ENCODE measurements around the gene GPD1L.
A peak's percentile ranks its signal among the peaks of the same experiment; 100 is the strongest.
"Not testable (repeated sequence)": the region's sequence is repeated elsewhere in the genome, so short reads cannot be mapped to it uniquely, and the experiment has no call there.

The GPD1L gene

DNA sequence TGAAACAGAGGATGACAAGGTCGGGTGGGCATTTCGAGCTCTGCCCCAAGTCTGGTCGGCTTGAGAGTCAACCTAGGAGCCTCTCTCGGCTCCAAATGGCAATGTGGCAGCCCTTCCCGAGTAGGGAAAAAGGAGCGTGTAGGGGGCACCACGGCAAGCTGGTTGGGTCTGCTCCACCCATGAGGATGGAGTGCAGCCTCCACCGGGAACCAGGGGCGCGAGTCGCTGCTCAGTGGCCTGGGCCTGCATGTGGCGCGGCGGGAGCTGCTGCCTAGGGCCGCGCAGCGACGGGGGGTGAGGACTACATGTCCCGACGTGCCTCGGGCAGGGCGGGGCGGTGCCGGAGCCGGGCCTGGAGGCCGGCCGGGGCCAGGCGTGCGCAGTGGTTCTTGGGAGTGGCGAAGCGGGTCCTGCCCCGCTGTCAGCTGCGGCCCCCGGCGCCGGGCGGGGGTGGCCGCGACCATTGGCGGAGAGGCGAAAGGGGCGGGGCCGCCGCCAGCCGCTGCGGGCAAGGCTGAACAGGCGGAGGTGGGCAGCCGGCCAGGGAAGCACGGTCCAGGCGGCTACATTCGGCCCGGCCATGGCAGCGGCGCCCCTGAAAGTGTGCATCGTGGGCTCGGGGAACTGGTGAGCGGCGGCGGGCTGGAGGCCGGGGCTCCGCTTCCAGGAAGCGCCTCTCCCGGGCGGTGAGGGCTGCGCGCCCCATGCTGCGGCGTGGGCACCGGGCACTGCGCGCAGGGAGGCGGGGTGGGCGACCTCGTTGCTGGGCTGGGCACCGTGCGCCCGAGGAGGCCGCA lies at the start of gene GPD1L:
Gene GPD1L (plus strand): TSS at position 489 of the 797 bp plus-strand sequence. CDS start 92 bp downstream, at position 581.
- peak; percentile 94 for DNase-seq

DNA sequence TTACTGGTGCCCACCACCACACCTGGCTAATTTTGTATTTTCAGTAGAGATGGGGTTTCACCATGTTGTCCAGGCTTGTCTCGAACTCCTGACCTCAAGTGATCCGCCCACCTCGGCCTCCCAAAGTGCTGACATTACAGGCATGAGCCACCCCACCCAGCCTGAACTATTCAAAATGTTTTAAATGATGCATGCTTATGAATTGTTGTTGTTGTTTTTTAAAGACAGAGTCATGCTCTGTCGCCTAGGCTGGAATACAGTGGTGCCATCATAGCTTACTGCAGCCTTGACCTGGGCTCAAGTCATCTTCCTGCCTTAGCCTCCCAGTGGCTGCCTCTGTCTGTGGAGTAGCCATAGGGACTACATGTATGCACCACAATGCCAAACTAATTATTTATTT lies 48.0 kb upstream of the GPD1L start:
- DNase-seq, result not testable (repeated sequence)

DNA sequence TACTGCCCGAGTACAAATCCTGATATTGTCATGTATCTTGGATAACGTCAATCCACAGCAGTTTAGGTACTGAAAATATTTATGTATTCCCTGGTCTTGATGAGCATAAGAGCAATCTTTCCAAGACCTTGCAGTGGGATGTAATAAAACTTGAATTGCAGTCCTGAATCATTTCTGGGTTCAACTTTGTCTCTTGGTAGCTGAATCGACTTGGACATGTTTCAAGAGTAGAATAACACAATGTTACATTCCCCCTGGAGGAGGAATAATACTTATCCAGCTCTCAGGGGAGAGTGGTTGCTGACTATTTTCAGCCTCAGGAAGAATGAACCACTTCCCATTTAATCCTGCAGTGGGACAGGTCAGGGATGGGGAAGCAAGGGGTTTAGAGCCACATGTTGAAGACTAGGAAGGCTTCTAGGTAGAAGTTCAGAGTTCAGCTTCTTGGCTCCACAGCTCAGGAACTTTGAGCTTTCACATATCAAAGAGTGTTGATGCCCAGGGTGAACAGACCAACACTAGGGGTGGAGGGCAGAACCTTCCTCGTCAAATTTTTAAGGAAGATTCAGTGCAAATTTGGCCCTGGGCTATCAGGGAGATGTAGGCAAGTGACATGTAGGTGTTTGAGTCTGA lies 43.4 kb upstream of the GPD1L start:
- DNase-seq, result no peak

GRCh38 chr3:32066686-32067085 lies 39.7 kb upstream of the GPD1L start:
- no peak for DNase-seq

DNA sequence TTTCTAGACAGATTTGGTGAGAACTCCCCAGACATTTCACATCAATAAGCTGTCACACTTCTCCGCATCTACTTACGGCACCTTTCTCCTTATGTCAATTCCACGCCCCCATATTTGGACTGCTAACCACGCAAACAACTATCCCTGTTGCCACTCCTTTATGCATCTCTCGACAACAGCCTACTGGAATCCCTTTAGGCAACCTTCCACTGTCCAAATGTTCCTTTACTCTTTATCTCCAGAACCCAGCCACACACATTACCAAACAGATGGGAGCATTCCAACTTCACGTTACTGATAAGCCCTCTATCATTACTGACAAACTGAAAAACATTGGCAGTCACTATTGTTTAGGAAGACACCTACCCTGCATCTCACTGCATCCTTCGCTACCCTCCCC lies 32.2 kb upstream of the GPD1L start:
- not testable (repeated sequence) for DNase-seq

DNA sequence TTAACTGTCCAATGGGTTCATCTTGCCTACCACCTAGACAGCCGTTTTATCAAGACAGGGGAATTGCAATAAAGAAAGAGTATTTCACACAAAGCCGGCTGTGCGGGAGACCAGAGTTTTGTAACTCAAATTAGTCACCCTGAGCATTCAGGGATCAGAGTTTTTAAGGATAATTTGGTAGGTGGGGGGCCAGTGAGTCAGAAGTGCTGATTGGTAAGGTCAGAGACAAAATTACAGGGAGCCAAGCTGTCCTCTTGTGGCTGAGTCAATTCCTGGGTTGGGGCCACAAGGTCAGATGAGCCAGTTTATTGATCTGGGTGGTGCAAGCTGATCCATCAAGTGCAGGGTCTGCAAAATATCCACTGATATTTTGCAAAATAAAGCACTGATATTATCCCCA lies 29.9 kb upstream of the GPD1L start:
- DNase-seq, result no peak

DNA sequence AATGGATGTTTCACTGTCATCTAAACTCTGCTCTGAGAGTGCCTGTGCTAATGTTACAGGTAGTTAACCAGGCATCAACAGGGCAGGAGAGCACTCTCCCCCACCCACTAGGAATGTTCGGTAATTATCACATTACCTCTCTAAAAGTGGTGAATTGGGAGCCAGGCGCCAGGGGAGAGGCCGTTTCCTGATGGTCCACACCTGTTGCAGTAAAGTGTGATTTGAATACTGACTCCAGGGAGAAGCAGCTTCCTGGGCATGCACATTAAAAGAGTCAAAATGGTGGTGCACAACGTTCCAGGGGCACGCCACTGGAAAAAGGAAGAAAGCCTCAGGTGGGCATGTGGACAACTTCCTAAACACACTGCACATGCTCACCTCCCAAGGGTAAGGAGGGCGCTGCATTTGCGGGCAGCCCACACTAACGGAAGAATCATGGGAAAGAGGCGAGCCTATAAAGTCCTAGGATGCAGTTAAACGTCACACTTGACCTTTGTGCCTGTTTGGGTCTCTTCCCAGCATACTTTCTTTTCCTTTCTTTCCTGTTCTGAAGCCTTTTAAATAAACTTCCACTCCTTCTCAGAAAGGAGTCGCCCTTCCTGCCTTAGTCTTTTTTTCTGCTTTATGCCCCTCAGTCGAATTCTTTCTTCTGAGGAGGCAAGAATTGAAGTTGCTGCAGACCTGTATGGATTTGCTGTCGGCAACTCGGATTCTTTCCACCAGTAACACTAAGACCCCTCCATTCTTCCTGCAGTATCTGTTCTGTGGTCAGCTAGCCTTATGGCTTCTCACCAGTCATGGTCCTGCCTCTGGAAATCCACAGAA lies 28.9 kb upstream of the GPD1L start:
- DNase-seq, result no peak

DNA sequence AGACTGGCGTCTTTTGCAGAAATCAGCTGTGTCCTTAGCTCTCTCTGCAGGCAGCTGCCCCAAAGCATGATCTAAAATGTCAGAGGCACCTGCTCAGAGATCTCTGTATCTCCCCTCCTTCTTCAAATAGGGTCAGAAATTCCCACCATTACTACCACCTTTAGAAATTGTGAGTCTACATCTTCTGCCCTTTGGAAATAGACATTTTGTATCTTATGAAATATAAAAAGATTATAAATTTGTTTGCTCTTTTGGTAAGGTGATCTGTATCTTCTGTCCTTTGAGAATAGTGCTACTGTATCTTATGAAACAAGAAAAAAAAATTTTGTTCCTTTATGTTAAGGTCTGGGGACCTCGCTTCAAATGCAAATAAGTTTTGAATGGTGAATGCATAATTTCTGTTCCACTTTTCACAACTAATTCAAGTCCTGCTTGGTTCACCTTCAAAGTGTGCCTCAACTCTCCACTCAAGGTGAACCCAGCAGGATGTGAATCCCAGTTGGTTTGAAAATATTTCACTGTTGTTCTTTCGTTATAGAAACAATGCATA lies 28.3 kb upstream of the GPD1L start:
- DNase-seq, result no peak

GRCh38 chr3:32078864-32079263 lies 27.6 kb upstream of the GPD1L start:
- DNase-seq, result no peak

- no peak for DNase-seq
Measured at GRCh38 chr3:32082721-32083120, 23.7 kb upstream of the GPD1L start.

GRCh38 chr3:32083702-32084270 lies 22.6 kb upstream of the GPD1L start:
- DNase-seq, result no peak

DNA sequence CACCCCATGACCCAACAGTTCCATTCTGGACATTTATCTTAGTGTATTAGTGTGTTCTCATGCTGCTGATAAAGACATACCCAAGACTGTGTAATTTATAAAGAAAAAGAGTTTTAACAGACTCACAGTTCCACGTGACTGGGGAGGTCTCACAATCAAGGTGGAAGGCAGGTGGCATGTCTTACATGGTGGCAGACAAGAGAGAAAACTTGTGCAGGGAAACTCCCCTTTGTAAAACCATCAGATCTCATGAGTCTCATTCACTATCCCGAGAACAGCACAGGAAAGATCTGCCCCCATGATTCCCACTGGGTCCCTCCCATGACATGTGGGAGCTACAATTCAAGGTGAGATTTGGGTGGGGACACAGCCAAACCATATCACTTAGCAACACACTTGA lies 21.6 kb upstream of the GPD1L start:
- DNase-seq, result no peak

- DNase-seq, result no peak
Measured at GRCh38 chr3:32086464-32086863, 20.0 kb upstream of the GPD1L start.

DNA sequence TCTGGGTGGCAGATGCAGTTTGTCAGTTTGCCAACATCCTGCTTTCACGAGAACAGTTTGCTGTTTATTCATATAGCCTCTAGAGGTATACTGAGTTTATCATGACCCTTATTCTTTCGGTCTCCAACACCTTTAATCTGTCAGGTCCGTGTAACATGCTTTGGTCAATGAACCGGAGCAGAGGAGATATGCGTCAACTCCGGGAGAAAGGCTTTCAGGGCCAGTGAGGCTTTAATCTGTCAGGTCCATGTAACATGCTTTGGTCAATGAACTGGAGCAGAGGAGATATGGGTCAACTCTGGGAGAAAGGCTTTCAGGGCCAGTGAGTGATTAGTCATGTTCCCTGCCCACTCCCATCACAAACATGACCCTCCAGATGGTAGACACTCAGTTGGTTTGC lies 16.9 kb upstream of the GPD1L start:
- no peak for DNase-seq

GRCh38 chr3:32093204-32093603 lies 13.2 kb upstream of the GPD1L start:
- DNase-seq, result no peak

- no peak for DNase-seq
Measured at GRCh38 chr3:32095431-32095830, 11.0 kb upstream of the GPD1L start.

- no peak for DNase-seq
Measured at GRCh38 chr3:32097768-32098167, 8.7 kb upstream of the GPD1L start.

GRCh38 chr3:32098528-32098927 lies 7.9 kb upstream of the GPD1L start:
- no peak for DNase-seq

DNA sequence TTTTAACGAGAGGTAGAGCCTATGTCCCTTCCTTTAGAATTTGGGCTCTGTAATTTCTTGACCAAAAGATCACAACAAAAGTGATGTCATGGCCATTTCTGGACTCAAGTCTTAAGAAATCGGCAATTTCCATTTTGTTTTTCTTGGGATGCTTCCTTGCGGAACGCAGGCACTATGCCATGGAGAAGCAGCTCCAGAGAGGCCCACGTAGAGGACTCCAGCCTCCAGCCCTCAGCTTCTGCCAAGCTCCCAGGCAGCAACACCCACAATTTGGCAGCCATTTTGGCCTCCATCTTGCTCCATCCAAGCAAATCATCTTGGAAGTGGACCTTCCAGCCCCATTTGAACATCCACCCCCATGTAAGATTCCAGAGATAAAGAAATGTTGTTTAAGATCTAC lies 6.0 kb upstream of the GPD1L start:
- no peak for DNase-seq

DNA sequence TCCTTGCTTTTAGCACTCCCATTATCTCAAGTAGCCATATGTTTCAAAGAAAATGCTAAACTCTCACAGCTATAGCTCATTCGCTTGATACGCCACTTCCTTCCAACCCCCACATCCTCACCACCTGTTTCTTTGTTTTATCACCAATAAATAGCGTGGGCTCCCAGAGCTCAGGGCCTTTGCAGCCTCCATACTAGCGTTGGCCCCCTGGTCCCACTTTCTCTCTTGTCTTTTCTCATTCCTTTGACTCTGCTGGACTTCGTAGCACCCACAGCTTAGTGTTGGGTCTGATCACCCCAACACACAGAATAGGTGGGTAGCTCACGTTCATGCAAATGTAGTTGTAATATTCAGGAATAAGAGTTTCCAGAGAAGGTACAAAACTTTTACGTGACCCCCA lies 4.1 kb upstream of the GPD1L start:
- DNase-seq, result no peak

GRCh38 chr3:32104492-32104891 lies 1.9 kb upstream of the GPD1L start:
- no peak for DNase-seq

GRCh38 chr3:32105291-32106131 lies 909 bp upstream of the GPD1L start:
- no peak for DNase-seq

Measured in GDM1 (cell line).